Activated T-helper 1 cell treated with Interleukin-2 at 50 U/mL for 16 hours (primary cell): ENCODE results near the gene BTBD9.

Experiments
- DNase-seq: peaks from one replicate; pipeline ENCODE4 v3.0.0-alpha.2; 2020; ENCODE audit warnings: low read depth

Gene BTBD9

GRCh38 chr6:38339914-38340313 lies 299.8 kb downstream of the BTBD9 start:
- DNase-seq, result no peak

GRCh38 chr6:38337819-38338465 lies 301.8 kb downstream of the BTBD9 start:
- DNase-seq, result no peak

GRCh38 chr6:38336922-38337321 lies 302.8 kb downstream of the BTBD9 start:
- no peak for DNase-seq

DNA sequence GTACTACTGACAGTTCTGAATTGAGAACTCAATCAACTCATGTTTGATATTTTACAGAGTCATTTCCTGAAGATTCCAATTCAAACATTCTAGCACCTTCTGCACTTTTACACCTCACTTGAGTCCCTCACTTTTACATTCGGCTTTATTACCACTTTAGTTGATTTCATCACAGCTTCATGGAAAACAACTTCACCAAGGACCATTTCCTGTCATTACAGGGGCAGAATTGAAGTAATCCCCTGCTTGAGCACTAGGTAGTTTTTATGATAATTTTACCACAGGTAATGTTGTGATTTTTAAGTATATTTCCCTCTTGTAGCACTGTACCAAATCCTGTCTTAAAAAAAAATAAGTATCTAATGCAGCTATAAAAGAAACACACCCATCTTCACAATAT lies 312.9 kb downstream of the BTBD9 start:
- DNase-seq, result no peak

GRCh38 chr6:38323216-38323615 lies 316.5 kb downstream of the BTBD9 start:
- no peak for DNase-seq

DNA sequence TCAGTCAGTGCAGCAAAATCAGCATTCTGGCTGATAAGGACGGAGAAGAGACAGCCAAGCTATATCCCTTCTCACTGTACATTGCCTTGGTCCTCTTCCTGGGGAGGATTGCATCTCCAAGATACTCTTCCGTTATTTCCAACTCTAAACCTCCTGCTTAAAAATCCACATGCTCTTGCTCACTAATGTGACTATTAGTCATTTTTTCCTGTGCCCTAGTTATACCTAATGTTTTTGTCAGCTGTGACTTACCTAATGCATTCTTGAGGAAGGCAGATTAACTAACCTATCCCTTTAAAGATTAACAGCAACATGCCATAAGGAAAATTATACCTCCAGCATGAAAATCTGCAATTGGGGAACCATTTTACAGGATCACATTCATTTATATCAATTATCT lies 317.6 kb downstream of the BTBD9 start:
- no peak for DNase-seq

DNA sequence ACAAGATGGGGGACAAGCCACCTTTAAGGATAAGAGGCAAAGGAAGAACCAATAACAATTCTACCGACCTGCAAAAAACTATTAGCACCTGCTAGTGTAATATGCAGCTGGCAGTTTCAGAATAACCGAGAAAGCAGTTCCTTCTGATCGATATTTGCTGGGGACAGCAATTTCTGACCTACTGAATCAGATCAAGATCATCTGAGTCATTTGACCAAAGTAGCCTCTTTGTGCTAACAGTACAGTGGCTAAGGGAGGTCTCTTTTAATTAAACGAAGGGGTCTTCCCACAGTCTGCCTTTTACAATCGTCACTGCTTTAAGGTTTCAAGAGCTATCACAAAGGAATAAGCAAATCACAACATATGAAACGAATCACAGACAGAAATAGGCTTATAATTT lies 318.9 kb downstream of the BTBD9 start:
- no peak for DNase-seq

DNA sequence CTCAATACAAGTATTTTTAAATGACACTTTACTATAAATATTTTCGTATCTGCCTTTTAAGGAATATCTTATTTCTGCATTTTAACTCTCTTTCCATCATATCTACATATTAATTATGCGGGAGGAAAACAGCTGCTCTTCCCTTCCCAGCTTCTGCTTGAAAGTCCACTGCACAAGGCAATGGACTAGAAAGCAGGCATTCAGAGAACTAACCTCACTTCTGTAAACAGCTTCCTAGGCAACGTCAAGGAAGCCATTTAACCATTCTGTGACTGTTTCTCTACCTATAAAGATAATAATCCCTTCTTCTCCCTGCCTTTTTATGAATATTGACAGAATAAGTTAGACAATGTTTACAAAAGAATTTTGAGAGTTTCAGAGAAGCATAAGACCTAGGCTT lies 319.4 kb downstream of the BTBD9 start:
- DNase-seq, result no peak

DNA sequence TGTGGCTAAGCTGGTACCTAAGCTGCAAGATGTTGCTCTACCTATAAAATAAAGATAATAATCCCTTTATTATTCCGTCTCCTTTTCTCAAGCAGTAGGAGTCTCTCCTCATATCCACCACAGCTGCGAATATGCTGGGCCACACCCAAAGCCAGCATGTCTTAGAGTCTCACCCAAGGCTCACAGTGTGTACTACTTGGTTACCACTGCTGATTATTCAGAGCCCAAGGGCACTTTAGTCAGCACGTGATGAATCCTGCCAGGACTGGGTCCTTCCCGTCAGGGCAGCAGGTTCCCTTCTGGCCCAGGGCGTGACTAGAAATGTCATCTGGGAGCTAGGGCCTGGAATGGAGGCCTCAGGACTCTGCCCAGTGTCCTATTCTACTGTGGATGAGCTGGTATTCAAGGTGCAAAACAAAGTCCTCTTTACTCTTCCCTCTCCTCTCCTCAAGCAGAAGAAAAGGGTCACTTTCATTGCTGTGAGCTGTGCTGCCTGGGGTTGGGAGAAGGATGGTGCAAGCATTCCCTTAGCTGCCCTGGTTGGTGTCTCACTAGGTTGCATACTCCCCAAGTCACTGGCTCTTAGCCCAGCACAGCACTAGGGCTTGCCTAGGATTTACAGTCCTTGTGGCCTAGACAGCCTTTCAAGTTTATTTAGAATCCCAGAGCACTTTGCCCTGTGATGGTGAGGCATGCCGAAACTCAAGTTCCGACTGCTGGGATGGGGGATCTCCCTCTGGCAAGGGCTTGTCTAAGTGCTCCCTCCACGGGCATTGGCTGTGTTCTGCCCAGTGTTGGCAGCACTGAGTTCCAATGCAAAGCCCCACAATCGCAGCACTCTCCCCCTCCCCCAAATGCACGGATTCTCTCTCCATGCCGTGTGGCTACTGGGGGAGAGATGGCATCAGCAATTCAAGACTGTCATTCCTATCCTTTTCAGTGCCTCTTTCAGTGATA lies 320.2 kb downstream of the BTBD9 start:
- DNase-seq, result no peak

- no peak for DNase-seq
These were observed 323.4 kb downstream of the BTBD9 start for GRCh38 chr6:38316099-38316868.

DNA sequence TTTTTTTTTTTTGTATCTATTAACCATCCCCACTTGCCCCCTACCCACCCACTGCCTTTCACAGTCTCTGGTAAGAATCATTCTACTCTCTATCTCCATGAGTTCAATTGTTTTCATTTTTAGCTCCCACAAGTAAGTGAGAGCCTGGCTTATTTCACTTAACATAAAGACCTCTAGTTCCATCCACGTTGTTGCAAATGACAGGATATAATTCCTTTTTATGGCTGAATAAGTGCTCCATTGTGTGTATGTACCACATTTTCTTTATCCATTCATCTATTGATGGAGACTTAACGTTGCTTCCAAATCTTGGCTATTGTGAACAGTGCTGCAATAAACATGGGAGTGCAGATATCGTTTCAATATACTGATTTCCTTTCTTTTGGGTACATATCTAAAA lies 328.5 kb downstream of the BTBD9 start:
- DNase-seq, result no peak

DNA sequence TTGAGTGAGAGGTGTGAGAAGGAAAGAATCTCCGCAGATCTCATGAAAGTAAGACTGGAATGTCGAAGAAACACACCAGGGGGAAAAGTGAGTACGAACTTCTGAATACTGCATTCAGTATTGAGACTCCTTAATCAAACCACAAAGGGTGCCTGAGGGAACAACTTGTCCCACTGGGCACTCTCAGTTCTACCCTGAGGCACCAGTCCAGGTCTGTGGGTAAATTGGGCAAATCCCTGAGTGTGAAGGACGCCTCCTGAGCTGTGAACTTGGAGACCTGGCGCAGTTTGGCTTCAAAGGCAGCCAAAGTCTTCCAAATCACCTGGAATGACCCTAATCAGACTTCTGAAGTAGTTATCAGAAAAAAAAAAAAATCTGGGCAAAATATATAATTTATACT lies 329.7 kb downstream of the BTBD9 start:
- no peak for DNase-seq

- no peak for DNase-seq
These were observed 332.0 kb downstream of the BTBD9 start for GRCh38 chr6:38307740-38308139.

- DNase-seq, result no peak
These were observed 332.8 kb downstream of the BTBD9 start for GRCh38 chr6:38306931-38307330.

DNA sequence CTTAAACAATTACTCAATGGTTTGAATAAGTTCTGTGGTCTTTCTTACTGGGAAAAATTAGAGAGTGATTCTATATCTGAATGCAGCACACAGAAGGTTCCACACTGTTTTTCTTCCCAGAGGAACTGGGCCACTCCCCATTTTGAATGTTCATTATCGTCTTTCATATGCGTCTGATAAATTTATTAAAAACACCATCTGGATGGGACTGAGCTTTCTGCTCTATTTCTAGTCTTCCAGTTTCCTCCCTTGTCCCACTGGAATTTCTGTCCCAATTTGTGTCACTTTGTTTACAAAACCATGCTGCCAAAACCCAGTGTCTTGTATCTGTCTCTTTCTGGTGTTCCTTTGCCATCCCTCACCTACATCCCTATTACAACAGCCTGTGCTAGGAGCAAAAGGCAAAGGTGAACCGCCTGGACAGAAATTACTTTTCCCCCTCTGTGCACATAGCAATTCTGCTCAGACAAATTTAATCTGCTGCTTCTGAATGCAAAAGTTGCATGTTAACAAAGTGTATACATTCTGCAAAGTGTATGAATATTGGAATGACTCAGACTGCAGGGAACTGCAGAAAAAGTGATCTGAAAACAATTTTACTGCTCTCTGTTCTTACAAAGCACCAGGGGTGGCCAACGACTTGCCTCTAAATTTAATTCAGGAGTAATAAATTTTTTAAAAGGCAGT lies 333.6 kb downstream of the BTBD9 start:
- no peak for DNase-seq

DNA sequence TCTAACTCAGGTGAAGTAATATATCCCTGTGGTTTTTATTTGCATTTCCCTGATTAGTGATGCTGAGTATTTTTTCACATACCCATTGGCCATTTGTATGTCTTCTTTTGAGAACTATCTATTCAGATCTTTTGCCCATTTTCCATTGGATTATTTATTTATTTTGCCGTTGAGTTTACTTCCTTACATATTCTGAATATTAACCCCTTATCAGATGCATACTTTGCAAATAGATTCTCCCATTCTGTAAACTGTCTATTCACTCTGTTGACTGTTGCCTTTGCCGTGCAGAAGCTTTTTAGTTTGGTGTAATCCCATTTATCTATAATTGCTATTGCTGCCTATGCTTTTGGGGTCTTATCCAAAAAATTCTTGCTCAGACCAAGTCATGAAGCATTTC lies 336.9 kb downstream of the BTBD9 start:
- no peak for DNase-seq

- no peak for DNase-seq
These were observed 337.6 kb downstream of the BTBD9 start for GRCh38 chr6:38302081-38302480.

DNA sequence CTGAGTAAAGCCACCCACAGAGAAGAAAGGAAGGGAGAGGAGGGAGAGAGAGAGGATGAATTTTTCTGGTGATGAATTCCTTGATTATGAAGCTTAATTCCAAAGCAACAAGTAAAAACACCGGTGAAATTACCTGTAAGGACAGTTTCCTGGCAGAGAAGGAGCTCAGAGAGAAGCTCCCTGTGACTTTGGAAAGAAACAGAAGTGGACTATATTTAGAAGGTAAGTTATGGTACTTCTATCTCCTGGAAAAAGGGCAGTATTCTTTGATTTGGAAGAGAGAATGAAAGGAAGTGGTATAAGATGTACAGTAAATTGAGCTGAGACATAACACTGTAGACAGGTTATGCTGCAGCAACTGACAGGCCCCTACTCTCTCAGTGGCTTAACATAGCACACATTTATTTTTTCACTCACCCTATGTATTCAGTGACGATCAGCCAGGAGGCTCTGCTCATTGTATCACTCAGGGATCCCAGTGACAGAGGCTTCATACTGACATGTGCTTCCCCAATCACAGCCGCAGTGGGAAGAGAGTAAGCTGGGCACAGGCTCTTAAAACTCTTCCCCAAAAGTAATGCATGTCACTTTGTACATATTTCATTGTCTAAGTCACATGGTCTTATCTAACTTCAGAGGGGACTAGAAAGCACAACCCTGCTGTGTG lies 349.5 kb downstream of the BTBD9 start:
- DNase-seq, result no peak

DNA sequence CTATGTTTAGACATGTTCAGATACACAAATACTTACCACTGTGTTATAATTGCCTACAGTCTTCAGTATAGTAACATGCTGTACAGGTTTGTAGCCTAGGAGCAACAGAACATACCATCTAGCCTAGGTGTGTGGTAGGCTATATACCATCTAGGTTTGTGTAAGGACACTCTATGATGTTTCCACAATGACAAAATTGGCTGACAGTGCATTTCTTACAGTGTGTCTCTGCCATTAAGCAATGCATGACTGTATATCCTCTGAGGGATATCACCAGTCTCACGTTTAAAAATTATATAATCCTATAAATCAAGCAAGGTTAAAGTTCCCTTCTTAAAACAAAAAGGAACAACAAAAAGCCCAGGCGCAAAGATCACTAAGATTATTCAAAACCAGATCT lies 352.2 kb downstream of the BTBD9 start:
- DNase-seq, result no peak

GRCh38 chr6:38284802-38285394 lies 354.8 kb downstream of the BTBD9 start:
- DNase-seq, result no peak

DNA sequence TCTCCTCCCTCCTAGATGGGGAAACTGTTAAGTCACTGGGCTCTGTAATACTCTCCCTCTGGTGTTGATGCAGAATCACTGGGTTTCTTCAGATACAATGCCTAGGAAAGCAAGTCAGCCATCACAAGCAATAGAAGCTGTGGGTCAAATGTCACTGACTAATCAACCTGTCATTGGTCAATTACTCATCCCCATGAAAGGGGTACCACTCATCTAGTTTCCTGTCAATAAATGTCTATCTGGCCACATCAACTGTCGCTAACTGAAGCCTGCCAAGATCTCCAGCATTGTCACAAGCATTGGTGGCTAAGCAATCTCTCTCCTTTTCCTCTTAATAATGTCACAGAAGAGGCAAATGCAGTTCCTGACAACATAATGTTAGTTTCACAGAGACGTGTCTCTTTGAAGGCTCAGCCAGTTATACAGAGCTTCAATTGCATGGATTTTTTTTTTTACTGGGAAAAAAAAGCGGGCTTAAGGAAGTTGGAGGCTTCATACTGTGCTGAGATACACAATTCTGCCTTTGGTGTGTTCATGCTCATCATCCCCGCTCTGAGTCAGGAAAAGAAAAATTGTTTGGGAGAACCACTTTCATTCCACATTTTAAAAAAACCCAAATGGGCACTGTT lies 355.9 kb downstream of the BTBD9 start:
- DNase-seq, result no peak
